ENCODE measurements around the gene RUVBL2. TPM values are rescaled to one million over a fixed set of nuclear protein-coding genes. Genes with fewer than 3 reads are reported as not detected.
A peak's percentile ranks its signal among the peaks of the same experiment; 100 is the strongest.

Gene RUVBL2
- total RNA-seq, result 100 to 1,000 TPM; 208 to 257 (median 230) TPM

GRCh38 chr19:48993175-48994034 lies at the start of gene RUVBL2, which contains the start of gene GYS1:
RUVBL2 (plus strand) TSS chr19:48993887; CDS start chr19:48993912, 25 bp downstream.
GYS1 (minus strand) TSS chr19:48993309; CDS start chr19:48993112, 197 bp downstream.
- Mint-ChIP-seq H3K9me3 (no peaks in the 10 kb centered on the region), H3K4me1 (ENCODE audit: low read depth) (peaks cover 33% of the 10 kb centered on the region), H3K36me3 (ENCODE audit: insufficient read depth) (peaks cover 20% of the 10 kb centered on the region), H3K27me3 (ENCODE audit: low read depth) (no peaks in the 10 kb centered on the region), H3K4me3 (peak within 1 kb of the TSS; percentile 95)
- ATAC-seq, result peak; percentile 94 to 95
- peak; percentile 99 for DNase-seq

GRCh38 chr19:48945415-48945814 lies 48.3 kb upstream of the RUVBL2 start:
- H3K27me3 Mint-ChIP-seq (ENCODE audit: low read depth), result no peaks in the 10 kb centered on the region
- peaks cover 4% of the 10 kb centered on the region for H3K9me3 Mint-ChIP-seq
- ATAC-seq (no peak), DNase-seq (no peak)
- H3K4me3 Mint-ChIP-seq, result no peak overlapping the region
- no peaks in the 10 kb centered on the region for H3K36me3 Mint-ChIP-seq (ENCODE audit: insufficient read depth)
- no peaks in the 10 kb centered on the region for H3K4me1 Mint-ChIP-seq (ENCODE audit: low read depth)

GRCh38 chr19:48945817-48946216 lies 47.9 kb upstream of the RUVBL2 start:
- ATAC-seq, result no peak

GRCh38 chr19:48946463-48947257 lies 47.0 kb upstream of the RUVBL2 start:
- ATAC-seq, result no peak
- no peaks in the 10 kb centered on the region for H3K36me3 Mint-ChIP-seq (ENCODE audit: insufficient read depth)

More at GRCh38 chr19:48945817-48946216, 47.9 kb upstream of the RUVBL2 start:
- no peaks in the 10 kb centered on the region for H3K36me3 Mint-ChIP-seq (ENCODE audit: insufficient read depth)
- peaks cover 4% of the 10 kb centered on the region for H3K9me3 Mint-ChIP-seq
- DNase-seq, result no peak
- H3K27me3 Mint-ChIP-seq (ENCODE audit: low read depth), result no peaks in the 10 kb centered on the region
- H3K4me3 Mint-ChIP-seq, result no peak overlapping the region
- H3K4me1 Mint-ChIP-seq (ENCODE audit: low read depth), result no peaks in the 10 kb centered on the region

GRCh38 chr19:48947258-48947542 lies 46.5 kb upstream of the RUVBL2 start:
- Mint-ChIP-seq H3K4me1 (ENCODE audit: low read depth) (no peaks in the 10 kb centered on the region), H3K9me3 (no peaks in the 10 kb centered on the region)
- ATAC-seq, result no peak

More at GRCh38 chr19:48946463-48947257, 47.0 kb upstream of the RUVBL2 start:
- H3K9me3 Mint-ChIP-seq, result no peaks in the 10 kb centered on the region
- H3K27me3 Mint-ChIP-seq (ENCODE audit: low read depth), result no peaks in the 10 kb centered on the region
- DNase-seq, result no peak
- H3K4me3 Mint-ChIP-seq, result no peak overlapping the region
- H3K4me1 Mint-ChIP-seq (ENCODE audit: low read depth), result no peaks in the 10 kb centered on the region

GRCh38 chr19:48950159-48950558 lies 43.5 kb upstream of the RUVBL2 start:
- DNase-seq (no peak), ATAC-seq (no peak)
- Mint-ChIP-seq H3K36me3 (ENCODE audit: insufficient read depth) (no peaks in the 10 kb centered on the region), H3K9me3 (no peaks in the 10 kb centered on the region), H3K4me3 (no peak overlapping the region), H3K4me1 (ENCODE audit: low read depth) (peaks cover 4% of the 10 kb centered on the region), H3K27me3 (ENCODE audit: low read depth) (no peaks in the 10 kb centered on the region)

More at GRCh38 chr19:48947258-48947542, 46.5 kb upstream of the RUVBL2 start:
- Mint-ChIP-seq H3K4me3 (no peak overlapping the region), H3K36me3 (ENCODE audit: insufficient read depth) (no peaks in the 10 kb centered on the region), H3K27me3 (ENCODE audit: low read depth) (no peaks in the 10 kb centered on the region)
- no peak for DNase-seq

- Mint-ChIP-seq H3K36me3 (ENCODE audit: insufficient read depth) (no peaks in the 10 kb centered on the region), H3K27me3 (ENCODE audit: low read depth) (no peaks in the 10 kb centered on the region), H3K4me1 (ENCODE audit: low read depth) (peaks cover 11% of the 10 kb centered on the region), H3K4me3 (no peak overlapping the region), H3K9me3 (no peaks in the 10 kb centered on the region)
- no peak for ATAC-seq
- no peak for DNase-seq
These were observed 42.7 kb upstream of the RUVBL2 start for GRCh38 chr19:48950830-48951519.

- Mint-ChIP-seq H3K4me1 (ENCODE audit: low read depth) (peaks cover 20% of the 10 kb centered on the region), H3K9me3 (no peaks in the 10 kb centered on the region), H3K4me3 (no peak overlapping the region), H3K27me3 (ENCODE audit: low read depth) (no peaks in the 10 kb centered on the region), H3K36me3 (ENCODE audit: insufficient read depth) (peaks cover 4% of the 10 kb centered on the region)
- no peak for DNase-seq
- no peak for ATAC-seq
These were observed 40.5 kb upstream of the RUVBL2 start for GRCh38 chr19:48953141-48953540.

- H3K36me3 Mint-ChIP-seq (ENCODE audit: insufficient read depth), result peaks cover 6% of the 10 kb centered on the region
- H3K4me3 Mint-ChIP-seq, result peak overlapping the region; percentile 81
- ATAC-seq (no peak), DNase-seq (no peak)
- H3K4me1 Mint-ChIP-seq (ENCODE audit: low read depth), result peaks cover 23% of the 10 kb centered on the region
- no peaks in the 10 kb centered on the region for H3K27me3 Mint-ChIP-seq (ENCODE audit: low read depth)
- H3K9me3 Mint-ChIP-seq, result no peaks in the 10 kb centered on the region
These were observed 39.6 kb upstream of the RUVBL2 start for GRCh38 chr19:48953990-48954594.

GRCh38 chr19:48954595-48955307 lies 38.9 kb upstream of the RUVBL2 start, which contains the start of gene BAX:
BAX (plus strand) TSS chr19:48954875; CDS start chr19:48954929, 54 bp downstream.
- Mint-ChIP-seq H3K36me3 (ENCODE audit: insufficient read depth) (peaks cover 6% of the 10 kb centered on the region), H3K9me3 (no peaks in the 10 kb centered on the region), H3K4me3 (peak within 1 kb of the TSS; percentile 81), H3K4me1 (ENCODE audit: low read depth) (peaks cover 24% of the 10 kb centered on the region), H3K27me3 (ENCODE audit: low read depth) (no peaks in the 10 kb centered on the region)
- peak; percentile 95 to 96 for ATAC-seq
- peak; percentile 82 for DNase-seq

GRCh38 chr19:48955308-48955958 lies 38.3 kb upstream of the RUVBL2 start:
- Mint-ChIP-seq H3K4me1 (ENCODE audit: low read depth) (peaks cover 24% of the 10 kb centered on the region), H3K36me3 (ENCODE audit: insufficient read depth) (peaks cover 6% of the 10 kb centered on the region), H3K27me3 (ENCODE audit: low read depth) (no peaks in the 10 kb centered on the region), H3K4me3 (peak overlapping the region; percentile 81), H3K9me3 (no peaks in the 10 kb centered on the region)
- no peak for ATAC-seq
- no peak for DNase-seq

- no peaks in the 10 kb centered on the region for H3K27me3 Mint-ChIP-seq (ENCODE audit: low read depth)
- peaks cover 37% of the 10 kb centered on the region for H3K4me1 Mint-ChIP-seq (ENCODE audit: low read depth)
- H3K4me3 Mint-ChIP-seq, result peak overlapping the region; percentile 19
These were observed 35.7 kb upstream of the RUVBL2 start for GRCh38 chr19:48958006-48958405.

More at GRCh38 chr19:48958006-48958405, 35.7 kb upstream of the RUVBL2 start:
- peaks cover 12% of the 10 kb centered on the region for H3K36me3 Mint-ChIP-seq (ENCODE audit: insufficient read depth)
- DNase-seq (no peak), ATAC-seq (no peak)
- no peaks in the 10 kb centered on the region for H3K9me3 Mint-ChIP-seq

All from activated T-cell treated with anti-CD3 and anti-CD28 coated beads, Interleukin-2, amount 50 U/mL, for 4 hours (primary cell).